MCF 10A (cell line): Measurements from ENCODE around the gene RTN4RL1. TPM values are rescaled to one million over a fixed set of nuclear protein-coding genes. Genes with fewer than 3 reads are reported as not detected.
A peak's percentile ranks its signal among the peaks of the same experiment; 100 is the strongest.

ENCODE experiments used
- BruUV-seq: library from RNA; stranded (reverse); fragments of 400-500 nt; replicated peaks from 2 replicates; lab custom pipeline; 2021; lab: Mats Ljungman, UMichigan
- CTCF ChIA-PET: fragments of 300-600 bp; sonication (Branson Sonifier 250); formaldehyde crosslinking; extraction: SDS; loops from one replicate; lab custom pipeline; 2021; ENCODE audit warnings: antibody characterized with exemption, inconsistent platforms; lab: Yijun Ruan, JAX
- POLR2A ChIA-PET: fragments of 300-600, 350-650 bp; sonication (Branson Sonifier 250); formaldehyde crosslinking; extraction: SDS; loops from one replicate; lab custom pipeline; 2020; ENCODE audit warnings: antibody characterized with exemption, inconsistent platforms; lab: Yijun Ruan, JAX
- DNase-seq: peaks from one replicate; pipeline ENCODE4 v3.0.0-alpha.2; 2018; ENCODE audit not compliant: unreplicated experiment
- H3K27ac Mint-ChIP-seq: one replicate; pipeline ENCODE4 v1.8.0; 2022; ENCODE audit warnings: mild to moderate bottlenecking, low read depth, mixed read lengths; ENCODE audit not compliant: unreplicated experiment
- H3K27me3 Mint-ChIP-seq: one replicate; pipeline ENCODE4 v1.8.0; 2022; ENCODE audit warnings: mixed read lengths; ENCODE audit not compliant: insufficient read depth, unreplicated experiment
- H3K36me3 Mint-ChIP-seq: one replicate; pipeline ENCODE4 v1.8.0; 2022; ENCODE audit warnings: mild to moderate bottlenecking, moderate library complexity, mixed read lengths; ENCODE audit not compliant: insufficient read depth, unreplicated experiment
- H3K4me1 Mint-ChIP-seq: one replicate; pipeline ENCODE4 v1.8.0; 2022; ENCODE audit warnings: mixed read lengths; ENCODE audit not compliant: insufficient read depth, unreplicated experiment
- H3K4me3 Mint-ChIP-seq: one replicate; pipeline ENCODE4 v1.8.0; 2022; ENCODE audit warnings: mild to moderate bottlenecking, moderate library complexity, mixed read lengths; ENCODE audit not compliant: unreplicated experiment
- H3K9me3 Mint-ChIP-seq: one replicate; pipeline ENCODE4 v1.8.0; 2022; ENCODE audit warnings: mixed read lengths; ENCODE audit not compliant: unreplicated experiment
- intact Hi-C: fragments of 100-400 bp; cut with micrococcal nuclease; formaldehyde crosslinking; loops from 2 replicates; pipeline ENCODE4 v1.14.1; 2022
- total RNA-seq: library from RNA; stranded (reverse); gene quantifications from 2 replicates; pipeline ENCODE4 v1.2.3, GENCODE V29; 2022
- TF ChIP-seq, protein P1 (sequence below): fragments of 200-600 bp; IDR thresholded peaks from one replicate; pipeline ENCODE4 v1.8.0; 2022; ENCODE audit warnings: antibody characterized with exemption, mild to moderate bottlenecking; ENCODE audit not compliant: unreplicated experiment

Gene RTN4RL1
- total RNA-seq, 1 experiment from 2014 or later = 2.9 TPM

DNA sequence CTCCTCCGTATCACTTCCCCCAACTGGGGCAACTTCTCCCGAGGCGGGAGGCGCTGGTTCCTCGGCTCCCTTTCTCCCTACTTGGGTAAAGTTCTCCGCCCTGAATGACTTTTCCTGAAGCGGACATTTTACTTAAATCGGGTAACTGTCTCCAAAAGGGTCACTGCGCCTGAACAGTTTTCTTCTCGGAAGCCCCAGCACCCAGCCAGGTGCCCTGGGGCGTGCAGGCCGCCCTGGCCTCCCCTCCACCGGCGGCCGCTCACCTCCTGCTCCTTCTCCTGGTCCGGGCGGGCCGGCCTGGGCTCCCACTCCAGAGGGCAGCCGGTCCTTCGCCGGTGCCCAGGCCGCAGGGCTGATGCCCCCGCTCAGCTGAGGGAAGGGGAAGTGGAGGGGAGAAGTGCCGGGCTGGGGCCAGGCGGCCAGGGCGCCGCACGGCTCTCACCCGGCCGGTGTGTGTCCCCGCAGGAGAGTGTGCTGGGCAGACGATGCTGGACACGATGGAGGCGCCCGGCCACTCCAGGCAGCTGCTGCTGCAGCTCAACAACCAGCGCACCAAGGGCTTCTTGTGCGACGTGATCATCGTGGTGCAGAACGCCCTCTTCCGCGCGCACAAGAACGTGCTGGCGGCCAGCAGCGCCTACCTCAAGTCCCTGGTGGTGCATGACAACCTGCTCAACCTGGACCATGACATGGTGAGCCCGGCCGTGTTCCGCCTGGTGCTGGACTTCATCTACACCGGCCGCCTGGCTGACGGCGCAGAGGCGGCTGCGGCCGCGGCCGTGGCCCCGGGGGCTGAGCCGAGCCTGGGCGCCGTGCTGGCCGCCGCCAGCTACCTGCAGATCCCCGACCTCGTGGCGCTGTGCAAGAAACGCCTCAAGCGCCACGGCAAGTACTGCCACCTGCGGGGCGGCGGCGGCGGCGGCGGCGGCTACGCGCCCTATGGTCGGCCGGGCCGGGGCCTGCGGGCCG, 31.4 kb upstream of the RTN4RL1 start:
- POLR2A ChIA-PET = interaction anchor here (0.6 kb wide), 1 partner anchor 1834 kb away, joined by 3 read pairs; no protein-coding TSS in a partner anchor
- BruUV-seq = no TSS peak
- TF ChIP-seq, protein P1, sequence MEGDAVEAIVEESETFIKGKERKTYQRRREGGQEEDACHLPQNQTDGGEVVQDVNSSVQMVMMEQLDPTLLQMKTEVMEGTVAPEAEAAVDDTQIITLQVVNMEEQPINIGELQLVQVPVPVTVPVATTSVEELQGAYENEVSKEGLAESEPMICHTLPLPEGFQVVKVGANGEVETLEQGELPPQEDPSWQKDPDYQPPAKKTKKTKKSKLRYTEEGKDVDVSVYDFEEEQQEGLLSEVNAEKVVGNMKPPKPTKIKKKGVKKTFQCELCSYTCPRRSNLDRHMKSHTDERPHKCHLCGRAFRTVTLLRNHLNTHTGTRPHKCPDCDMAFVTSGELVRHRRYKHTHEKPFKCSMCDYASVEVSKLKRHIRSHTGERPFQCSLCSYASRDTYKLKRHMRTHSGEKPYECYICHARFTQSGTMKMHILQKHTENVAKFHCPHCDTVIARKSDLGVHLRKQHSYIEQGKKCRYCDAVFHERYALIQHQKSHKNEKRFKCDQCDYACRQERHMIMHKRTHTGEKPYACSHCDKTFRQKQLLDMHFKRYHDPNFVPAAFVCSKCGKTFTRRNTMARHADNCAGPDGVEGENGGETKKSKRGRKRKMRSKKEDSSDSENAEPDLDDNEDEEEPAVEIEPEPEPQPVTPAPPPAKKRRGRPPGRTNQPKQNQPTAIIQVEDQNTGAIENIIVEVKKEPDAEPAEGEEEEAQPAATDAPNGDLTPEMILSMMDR = no peak

DNA sequence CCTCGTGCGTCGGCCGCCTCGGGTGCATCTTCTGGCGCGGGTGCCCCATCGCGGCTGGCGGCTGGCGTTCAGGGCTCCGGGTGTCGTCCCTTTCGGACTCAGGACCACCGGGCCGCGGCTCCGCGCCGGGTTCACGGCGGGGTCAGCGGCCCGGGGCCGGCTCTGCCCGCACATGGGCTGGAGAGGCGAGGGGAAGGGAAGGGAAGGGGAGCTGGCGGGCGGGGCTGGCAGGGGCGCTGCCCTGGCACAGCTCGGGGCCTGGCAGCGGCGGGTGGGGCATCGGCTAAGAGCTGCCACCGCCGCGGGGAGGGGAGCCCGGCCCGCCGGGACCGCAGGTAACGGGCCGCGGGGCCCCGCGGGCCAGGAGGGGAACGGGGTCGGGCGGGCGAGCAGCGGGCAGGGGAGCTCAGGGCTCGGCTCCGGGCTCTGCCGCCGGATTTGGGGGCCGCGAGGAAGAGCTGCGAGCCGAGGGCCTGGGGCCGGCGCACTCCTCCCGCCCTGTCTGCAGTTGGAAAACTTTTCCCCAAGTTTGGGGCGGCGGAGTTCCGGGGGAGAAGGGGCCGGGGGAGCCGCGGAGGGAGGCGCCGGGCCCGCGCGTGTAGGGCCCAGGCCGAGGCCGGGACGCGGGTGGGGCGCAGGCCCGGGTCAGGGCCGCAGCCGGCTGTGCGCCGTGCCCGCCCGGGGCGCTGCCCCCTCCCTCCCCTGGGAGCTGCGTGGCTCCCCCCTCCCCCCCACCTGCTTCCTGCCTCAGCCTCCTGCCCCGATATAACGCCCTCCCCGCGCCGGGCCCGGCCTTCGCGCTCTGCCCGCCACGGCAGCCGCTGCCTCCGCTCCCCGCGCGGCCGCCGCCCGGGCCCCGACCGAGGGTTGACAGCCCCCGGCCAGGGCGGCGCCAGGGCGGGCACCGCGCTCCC, 30.4 kb upstream of the RTN4RL1 start:
- intact Hi-C loops = loop anchor here (1.0 kb wide), 1 partner anchor 176 kb away; no protein-coding TSS in a partner anchor

More for the DNA sequence above, 31.4 kb upstream of the RTN4RL1 start:
- peaks cover 12% of the 10 kb centered on the region for H3K4me1 Mint-ChIP-seq
- H3K9me3 Mint-ChIP-seq = no peaks in the 10 kb centered on the region
- no peak overlapping the region for H3K27ac Mint-ChIP-seq
- intact Hi-C loops = no loop called here
- CTCF ChIA-PET = interaction anchor here (0.8 to 3.1 kb wide), 5 partner anchors 88 to 240 kb away, joined by 3 to 19 read pairs (median 3); no protein-coding TSS in a partner anchor
- no peak overlapping the region for H3K4me3 Mint-ChIP-seq
- H3K27me3 Mint-ChIP-seq = no peaks in the 10 kb centered on the region
- DNase-seq = no peak
- H3K36me3 Mint-ChIP-seq = no peaks in the 10 kb centered on the region

DNA sequence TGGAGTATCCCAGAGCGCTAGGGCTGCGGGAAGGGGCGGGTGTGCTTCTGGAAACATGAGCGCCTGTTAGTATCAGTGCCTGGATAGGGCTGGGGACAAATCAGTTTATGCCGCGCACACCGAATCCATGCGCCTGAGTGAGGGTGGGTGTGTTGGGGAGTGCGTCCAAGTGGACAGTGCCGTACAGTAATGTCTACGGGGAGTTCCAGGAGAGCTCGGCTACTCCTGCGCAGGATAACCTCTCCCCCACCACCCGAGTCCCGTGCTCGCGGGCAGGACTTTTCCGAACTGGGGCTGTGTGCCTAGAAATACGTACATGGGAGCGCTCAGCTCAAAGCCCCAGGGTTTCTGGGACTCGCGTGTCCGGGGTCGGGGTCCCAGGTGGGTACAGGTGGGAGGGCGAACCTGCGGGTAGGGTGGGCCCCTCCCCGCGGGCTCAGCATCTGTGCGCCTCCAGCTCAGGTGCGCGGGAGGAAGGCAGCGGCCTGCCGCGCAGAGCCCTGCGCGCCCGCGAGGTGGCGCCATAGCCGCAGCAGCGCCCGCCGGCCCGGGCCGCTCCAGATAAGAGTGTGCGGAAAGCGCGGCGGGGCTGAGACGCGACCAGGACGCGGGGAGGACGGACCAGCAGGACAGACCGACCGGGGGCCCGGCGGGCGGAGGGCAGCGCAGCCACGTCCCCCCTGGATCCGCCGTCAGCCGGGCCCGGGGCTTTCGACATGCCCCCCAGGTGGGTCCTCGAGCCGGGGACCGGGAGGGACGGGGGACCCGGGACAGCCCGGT, 29.6 kb upstream of the RTN4RL1 start, which contains the start of gene HIC1:
Gene HIC1 (plus strand): TSS at position 592 of the 780 bp plus-strand sequence. CDS start 1,588 bp downstream, outside the sequence.
- no TSS peak for BruUV-seq
- Mint-ChIP-seq H3K36me3 (no peaks in the 10 kb centered on the region), H3K27ac (no peak within 1 kb of the TSS), H3K9me3 (no peaks in the 10 kb centered on the region), H3K4me1 (peaks cover 12% of the 10 kb centered on the region), H3K4me3 (peak within 1 kb of the TSS; percentile 48), H3K27me3 (no peaks in the 10 kb centered on the region)
- TF ChIP-seq, protein P1 = peak; percentile 93
- intact Hi-C loops = loop anchor here (1.0 kb wide), 2 partner anchors 177 to 190 kb away; no protein-coding TSS in a partner anchor
- CTCF ChIA-PET = interaction anchor here (0.5 to 3.4 kb wide), 19 partner anchors 9 to 241 kb away, joined by 3 to 61 read pairs (median 3); no protein-coding TSS in a partner anchor
- POLR2A ChIA-PET = interaction anchor here (0.6 to 1.0 kb wide), 3 partner anchors 189 to 191 kb away, joined by 3 to 4 read pairs (median 3); no protein-coding TSS in a partner anchor
- DNase-seq = peak; percentile 53

More for the DNA sequence above, 30.4 kb upstream of the RTN4RL1 start:
- Mint-ChIP-seq H3K4me3 (peak overlapping the region; percentile 48), H3K36me3 (no peaks in the 10 kb centered on the region), H3K27me3 (no peaks in the 10 kb centered on the region), H3K27ac (no peak overlapping the region), H3K9me3 (no peaks in the 10 kb centered on the region), H3K4me1 (peaks cover 12% of the 10 kb centered on the region)
- ChIA-PET POLR2A (interaction anchor here (0.8 to 1.0 kb wide), 2 partner anchors 189 to 190 kb away, joined by 3 to 4 read pairs; no protein-coding TSS in a partner anchor), CTCF (interaction anchor here (0.6 to 3.4 kb wide), 13 partner anchors 13 to 280 kb away, joined by 3 to 61 read pairs (median 4); no protein-coding TSS in a partner anchor)
- DNase-seq = no peak
- no TSS peak for BruUV-seq
- TF ChIP-seq, protein P1 = no peak
